Upper lobe of right lung (tissue), 1 donor: Measurements from ENCODE around the gene EPB41L4A. TPM values are rescaled to one million over a fixed set of nuclear protein-coding genes. Genes with fewer than 3 reads are reported as not detected.
"Not testable (repeated sequence)": the region's sequence is repeated elsewhere in the genome, so short reads cannot be mapped to it uniquely, and the experiment has no call there.

Source experiments
- ATAC-seq: fragments of 200-7000 bp; cut with Tn5 transposase; one replicate; pipeline ENCODE4 v1.9.1; 2020; ENCODE audit warnings: mild to moderate bottlenecking, moderate library complexity
- DNase-seq: peaks from one replicate; pipeline ENCODE4 v3.0.0-alpha.2; 2020
- H3K27ac ChIP-seq: fragments of 200-600 bp; one replicate; pipeline ENCODE4 v1.8.0; 2022
- H3K27me3 ChIP-seq: fragments of 200-600 bp; one replicate; pipeline ENCODE4 v1.8.0; 2022; ENCODE audit warnings: mild to moderate bottlenecking
- H3K36me3 ChIP-seq: fragments of 200-600 bp; one replicate; pipeline ENCODE4 v1.8.0; 2022
- H3K4me1 ChIP-seq: fragments of 200-600 bp; one replicate; pipeline ENCODE4 v1.8.0; 2022
- H3K4me3 ChIP-seq: fragments of 200-600 bp; one replicate; pipeline ENCODE4 v1.8.0; 2022; ENCODE audit warnings: mild to moderate bottlenecking
- H3K9me3 ChIP-seq: fragments of 200-600 bp; one replicate; pipeline ENCODE4 v1.8.0; 2022
- intact Hi-C: fragments of 100-400 bp; cut with DNase I; formaldehyde crosslinking; loops from one replicate; pipeline ENCODE4 v1.11.0; 2022
- total RNA-seq: library from RNA; stranded (reverse); fragmentation: NEBNext Ultra II Directional; extraction: Animal tissue kit (Norgen Biotek cat#: 25700); gene quantifications from one replicate; pipeline ENCODE4 v1.2.1, GENCODE V29; 2021
- TF ChIP-seq, protein P1 (sequence below): fragments of 200-600 bp; IDR thresholded peaks from one replicate; pipeline ENCODE4 v1.8.0; 2022; ENCODE audit warnings: antibody characterized with exemption
- donor health status: DM: no; HTN: yes; CAD: no; lungs with severe emphysema.

Gene EPB41L4A
- total RNA-seq, 1 donor from 2014 or later = 35.2 TPM

DNA sequence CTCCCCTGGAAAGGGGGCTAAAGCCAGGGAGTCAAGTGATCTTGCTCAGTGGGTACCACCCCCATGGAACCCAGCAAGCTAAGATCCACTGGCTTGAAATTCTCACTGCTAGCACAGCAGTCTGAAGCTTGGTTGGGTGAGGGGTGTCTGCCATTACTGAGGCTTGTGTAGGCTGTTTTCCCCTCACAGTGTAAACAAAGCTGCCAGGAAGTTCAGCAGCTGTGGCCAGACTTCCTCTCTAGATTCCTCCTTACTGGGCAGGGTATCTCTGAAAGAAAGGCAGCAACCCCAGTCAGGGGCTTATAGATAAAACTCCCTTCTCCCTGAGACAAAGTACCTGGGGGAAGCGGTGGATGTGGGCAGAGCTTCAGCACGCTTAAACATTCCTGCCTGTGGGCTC lies 17.1 kb upstream of the EPB41L4A start:
- no peak for DNase-seq
- TF ChIP-seq, protein P1, sequence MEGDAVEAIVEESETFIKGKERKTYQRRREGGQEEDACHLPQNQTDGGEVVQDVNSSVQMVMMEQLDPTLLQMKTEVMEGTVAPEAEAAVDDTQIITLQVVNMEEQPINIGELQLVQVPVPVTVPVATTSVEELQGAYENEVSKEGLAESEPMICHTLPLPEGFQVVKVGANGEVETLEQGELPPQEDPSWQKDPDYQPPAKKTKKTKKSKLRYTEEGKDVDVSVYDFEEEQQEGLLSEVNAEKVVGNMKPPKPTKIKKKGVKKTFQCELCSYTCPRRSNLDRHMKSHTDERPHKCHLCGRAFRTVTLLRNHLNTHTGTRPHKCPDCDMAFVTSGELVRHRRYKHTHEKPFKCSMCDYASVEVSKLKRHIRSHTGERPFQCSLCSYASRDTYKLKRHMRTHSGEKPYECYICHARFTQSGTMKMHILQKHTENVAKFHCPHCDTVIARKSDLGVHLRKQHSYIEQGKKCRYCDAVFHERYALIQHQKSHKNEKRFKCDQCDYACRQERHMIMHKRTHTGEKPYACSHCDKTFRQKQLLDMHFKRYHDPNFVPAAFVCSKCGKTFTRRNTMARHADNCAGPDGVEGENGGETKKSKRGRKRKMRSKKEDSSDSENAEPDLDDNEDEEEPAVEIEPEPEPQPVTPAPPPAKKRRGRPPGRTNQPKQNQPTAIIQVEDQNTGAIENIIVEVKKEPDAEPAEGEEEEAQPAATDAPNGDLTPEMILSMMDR = no peak
- Histone ChIP-seq H3K36me3 (no peaks in the 10 kb centered on the region), H3K27ac (no peak overlapping the region), H3K4me1 (no peaks in the 10 kb centered on the region), H3K27me3 (peaks cover 4% of the 10 kb centered on the region), H3K4me3 (no peak overlapping the region), H3K9me3 (no peaks in the 10 kb centered on the region)
- no peak for ATAC-seq
- intact Hi-C loops = no loop called here

DNA sequence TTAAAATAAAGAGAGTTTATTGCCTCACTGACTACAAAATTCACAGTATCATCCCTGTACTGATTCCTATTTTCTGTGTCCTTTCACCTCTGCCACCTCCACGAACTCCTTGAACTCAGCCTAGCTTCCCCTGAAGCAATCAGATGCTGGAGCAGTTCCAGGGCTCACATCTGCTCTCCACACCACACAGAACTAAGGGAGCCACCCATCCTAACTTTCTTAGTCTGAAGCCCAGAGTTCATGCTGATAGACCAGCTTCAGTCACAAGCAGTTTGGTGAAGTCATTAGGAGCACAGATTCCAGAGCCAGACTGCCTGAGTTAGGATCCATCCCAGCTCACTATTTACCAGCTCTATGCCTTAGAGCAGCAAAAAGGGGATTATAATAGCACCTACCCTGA lies 15.6 kb upstream of the EPB41L4A start:
- no peak for DNase-seq
- no peak for ATAC-seq
- intact Hi-C loops = no loop called here

DNA sequence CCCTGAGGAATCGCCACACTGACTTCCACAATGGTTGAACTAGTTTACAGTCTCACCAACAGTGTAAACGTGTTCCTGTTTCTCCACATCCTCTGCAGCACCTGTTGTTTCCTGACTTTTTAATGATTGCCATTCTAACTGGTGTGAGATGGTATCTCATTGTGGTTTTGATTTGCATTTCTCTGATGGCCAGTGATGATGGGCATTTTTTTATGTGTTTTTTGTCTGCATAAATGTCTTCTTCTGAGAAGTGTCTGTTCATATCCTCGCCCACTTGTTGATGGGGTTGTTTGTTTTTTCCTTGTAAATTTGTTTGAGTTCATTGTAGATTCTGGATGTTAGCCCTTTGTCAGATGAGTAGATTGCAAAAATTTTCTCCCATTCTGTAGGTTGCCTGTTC lies 7.1 kb upstream of the EPB41L4A start:
- intact Hi-C loops, H3K36me3 ChIP-seq, ATAC-seq, H3K27me3 ChIP-seq, H3K27ac ChIP-seq, H3K4me1 ChIP-seq, H3K4me3 ChIP-seq, H3K9me3 ChIP-seq, DNase-seq: not testable (repeated sequence)

More for the DNA sequence above, 15.6 kb upstream of the EPB41L4A start:
- H3K27me3 ChIP-seq = peaks cover 4% of the 10 kb centered on the region
- no peak overlapping the region for H3K4me3 ChIP-seq
- no peaks in the 10 kb centered on the region for H3K4me1 ChIP-seq
- no peaks in the 10 kb centered on the region for H3K9me3 ChIP-seq
- TF ChIP-seq, protein P1 = no peak
- no peak overlapping the region for H3K27ac ChIP-seq
- no peaks in the 10 kb centered on the region for H3K36me3 ChIP-seq

DNA sequence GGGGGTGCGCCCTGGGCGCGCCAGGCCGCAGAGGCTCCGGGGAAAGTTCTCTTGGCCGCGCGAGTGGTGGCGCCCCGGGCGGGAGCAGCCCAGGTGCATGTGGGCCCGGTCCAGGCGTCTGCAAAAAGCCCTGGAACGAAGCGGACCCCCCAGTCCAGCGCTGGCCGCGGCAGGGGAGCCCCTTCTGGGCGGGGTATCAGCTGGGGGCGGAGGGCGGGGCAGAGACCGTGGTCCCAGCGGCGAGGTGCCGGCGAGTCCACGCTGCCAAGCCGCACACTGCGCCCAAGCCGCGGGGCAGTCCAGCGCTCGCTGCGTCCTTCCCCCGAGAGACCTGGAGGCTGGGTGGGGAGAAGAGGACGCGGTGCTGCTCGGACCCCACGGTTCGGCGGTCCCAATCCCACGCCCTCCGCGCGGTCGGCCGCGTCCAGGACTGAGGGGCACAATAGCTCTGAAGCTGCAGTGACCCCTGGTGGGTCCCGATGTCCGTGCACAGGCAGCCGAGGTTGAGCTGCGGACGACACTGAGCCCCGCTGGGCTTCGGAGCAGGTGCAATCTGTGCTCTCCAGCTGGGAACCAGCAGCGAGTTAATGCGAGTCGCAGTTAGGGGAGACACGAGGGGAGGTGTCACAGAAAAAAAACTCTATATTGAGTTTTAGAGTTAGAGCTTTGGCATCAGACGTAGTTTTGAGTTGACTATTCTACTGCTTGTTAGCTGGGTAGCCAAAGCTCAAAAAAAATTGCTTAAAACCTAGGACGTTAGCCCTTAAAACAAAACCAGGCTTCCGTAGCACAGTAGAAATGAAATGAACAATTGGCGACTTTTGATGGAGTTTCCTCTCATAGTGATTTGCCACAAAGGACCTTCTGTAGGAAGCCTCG lies 1.1 kb upstream of the EPB41L4A start:
- peak; percentile 94 for ATAC-seq
- H3K4me1 ChIP-seq = peaks cover 6% of the 10 kb centered on the region
- no peaks in the 10 kb centered on the region for H3K9me3 ChIP-seq
- H3K36me3 ChIP-seq = no peaks in the 10 kb centered on the region
- H3K27me3 ChIP-seq = peaks cover 6% of the 10 kb centered on the region
- H3K4me3 ChIP-seq = peak overlapping the region; percentile 82
- peak; percentile 91 for DNase-seq
- TF ChIP-seq, protein P1 = peak; percentile 87
- H3K27ac ChIP-seq = peak overlapping the region; percentile 87
- intact Hi-C loops = loop anchor here (5.0 kb wide), 1 partner anchor 213 kb away; no protein-coding TSS in a partner anchor

DNA sequence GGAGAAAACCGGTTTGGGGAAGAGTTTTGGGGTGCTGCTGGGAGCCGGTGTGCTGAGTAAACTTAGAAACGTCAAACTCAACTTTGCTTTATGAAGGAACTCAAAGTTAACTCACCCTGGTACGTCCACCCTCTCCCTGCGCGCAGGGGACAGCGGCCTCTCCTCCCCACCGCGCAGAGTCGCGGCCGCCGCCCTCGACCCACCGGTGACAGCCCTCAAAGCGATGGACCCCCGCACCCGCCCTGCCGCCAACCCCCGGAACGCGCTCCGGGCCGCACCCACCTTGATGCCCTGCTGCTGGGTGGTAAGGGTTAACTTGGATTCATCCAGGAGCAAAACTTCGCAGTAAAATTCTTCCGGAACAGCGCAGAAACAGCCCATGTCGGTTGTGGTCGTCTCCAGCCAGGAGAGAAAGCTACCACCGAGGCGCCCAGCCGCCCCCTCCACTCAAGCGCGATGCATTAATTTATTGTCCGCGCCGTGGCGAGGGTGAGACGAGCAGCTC lies 366 bp downstream of the EPB41L4A start:
- TF ChIP-seq, protein P1 = no peak

DNA sequence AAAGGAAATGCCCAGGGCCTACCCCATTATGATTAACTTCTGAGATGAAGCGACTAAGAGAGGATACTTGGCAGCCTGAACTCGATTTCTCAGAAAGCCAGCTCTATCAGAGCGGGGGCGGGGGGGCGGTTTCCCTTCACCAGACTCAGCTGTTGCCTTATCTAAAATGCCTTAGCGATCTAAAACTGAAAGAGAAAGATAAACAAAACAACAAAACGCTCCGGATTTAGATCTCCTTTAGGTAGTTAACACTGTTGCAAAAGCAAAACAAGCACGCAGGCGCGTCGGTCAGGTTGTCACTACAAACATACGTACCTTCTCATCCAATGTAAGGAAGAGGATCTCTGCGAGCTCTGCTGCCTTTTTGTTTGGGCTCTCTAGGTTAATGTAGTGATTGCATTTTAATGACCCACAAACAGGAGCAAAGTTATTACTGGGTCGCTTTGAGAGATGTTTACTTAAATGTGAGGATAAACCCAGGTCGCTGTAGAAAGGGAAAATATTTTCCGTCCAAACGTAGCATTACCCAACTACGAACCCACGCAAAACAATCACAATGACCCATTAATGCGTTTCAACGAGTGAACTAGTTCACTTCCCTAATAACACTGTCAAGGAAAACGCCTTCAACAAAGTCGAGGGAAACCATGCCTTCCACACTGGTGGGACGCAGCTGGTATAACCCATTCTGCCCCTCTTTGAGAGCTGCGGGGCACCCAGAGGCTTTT lies 982 bp downstream of the EPB41L4A start:
- DNase-seq (peak; percentile 70), ATAC-seq (no peak)
- intact Hi-C loops = no loop called here
- peak overlapping the region; percentile 82 for H3K4me3 ChIP-seq
- TF ChIP-seq, protein P1 = no peak
- H3K27ac ChIP-seq = peak overlapping the region; percentile 87
- peaks cover 6% of the 10 kb centered on the region for H3K27me3 ChIP-seq
- peaks cover 10% of the 10 kb centered on the region for H3K4me1 ChIP-seq
- H3K9me3 ChIP-seq = no peaks in the 10 kb centered on the region
- no peaks in the 10 kb centered on the region for H3K36me3 ChIP-seq

More for the DNA sequence above, 366 bp downstream of the EPB41L4A start:
- H3K27ac ChIP-seq = peak overlapping the region; percentile 87
- no peak for ATAC-seq
- intact Hi-C loops = no loop called here
- no peak for DNase-seq
- H3K4me1 ChIP-seq = peaks cover 6% of the 10 kb centered on the region
- peak overlapping the region; percentile 82 for H3K4me3 ChIP-seq
- H3K9me3 ChIP-seq = no peaks in the 10 kb centered on the region
- peaks cover 6% of the 10 kb centered on the region for H3K27me3 ChIP-seq
- no peaks in the 10 kb centered on the region for H3K36me3 ChIP-seq
